Tibial nerve (tissue), 4 donors: ENCODE data around the gene INTS7.

ENCODE experiments used
- CTCF ChIP-seq, 5 experiments: fragments of 200-600 bp in 3 of 5; fragments of 450-650 bp in 2 of 5; sonication (generic) in 3 of 5; IDR thresholded peaks; one replicate each; pipeline ENCODE4 v1.5.1; 2016 to 2019; ENCODE audit warnings: antibody characterized with exemption in 5 of 5, mild to moderate bottlenecking in 3 of 5, moderate library complexity in 2 of 5
- EP300 ChIP-seq, 2 donors: sonication (generic); formaldehyde crosslinking; IDR thresholded peaks; one replicate each; pipeline ENCODE4 v1.6.1; 2017; ENCODE audit warnings: antibody characterized with exemption in 2 of 2, mild to moderate bottlenecking in 1 of 2
- POLR2A ChIP-seq, 2 donors: fragments of 450-650 bp; IDR thresholded peaks; one replicate each; pipeline ENCODE4 v1.6.1; 2017; ENCODE audit warnings: antibody characterized with exemption in 2 of 2, mild to moderate bottlenecking in 2 of 2, moderate library complexity in 2 of 2

- TF ChIP-seq POLR2A (IDR thresholded peaks at IDR 0.05) (no peak), CTCF (IDR thresholded peaks at IDR 0.05) (no peak), EP300 (IDR thresholded peaks at IDR 0.05) (no peak)
Measured at GRCh38 chr1:211933946-211934714, 101.2 kb downstream of the INTS7 start.
